Measurements from ENCODE around the gene DALRD3. TPM values are rescaled to one million over a fixed set of nuclear protein-coding genes. Genes with fewer than 3 reads are reported as not detected.
A peak's percentile ranks its signal among the peaks of the same experiment; 100 is the strongest.

The DALRD3 gene
- total RNA-seq, 1 experiment from 2014 or later, result 42.7 TPM

GRCh38 chr3:49007068-49007770 is 11.2 kb downstream of the DALRD3 start, which contains the start of gene WDR6:
WDR6 (plus strand) TSS chr3:49007391; CDS start chr3:49007432, 41 bp downstream.
- TF ChIP-seq, protein P1, sequence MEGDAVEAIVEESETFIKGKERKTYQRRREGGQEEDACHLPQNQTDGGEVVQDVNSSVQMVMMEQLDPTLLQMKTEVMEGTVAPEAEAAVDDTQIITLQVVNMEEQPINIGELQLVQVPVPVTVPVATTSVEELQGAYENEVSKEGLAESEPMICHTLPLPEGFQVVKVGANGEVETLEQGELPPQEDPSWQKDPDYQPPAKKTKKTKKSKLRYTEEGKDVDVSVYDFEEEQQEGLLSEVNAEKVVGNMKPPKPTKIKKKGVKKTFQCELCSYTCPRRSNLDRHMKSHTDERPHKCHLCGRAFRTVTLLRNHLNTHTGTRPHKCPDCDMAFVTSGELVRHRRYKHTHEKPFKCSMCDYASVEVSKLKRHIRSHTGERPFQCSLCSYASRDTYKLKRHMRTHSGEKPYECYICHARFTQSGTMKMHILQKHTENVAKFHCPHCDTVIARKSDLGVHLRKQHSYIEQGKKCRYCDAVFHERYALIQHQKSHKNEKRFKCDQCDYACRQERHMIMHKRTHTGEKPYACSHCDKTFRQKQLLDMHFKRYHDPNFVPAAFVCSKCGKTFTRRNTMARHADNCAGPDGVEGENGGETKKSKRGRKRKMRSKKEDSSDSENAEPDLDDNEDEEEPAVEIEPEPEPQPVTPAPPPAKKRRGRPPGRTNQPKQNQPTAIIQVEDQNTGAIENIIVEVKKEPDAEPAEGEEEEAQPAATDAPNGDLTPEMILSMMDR (IDR thresholded peaks at IDR 0.05; ENCODE audit: unreplicated experiment), result peak; percentile 33
- ChIA-PET CTCF (interaction anchor here (0.6 to 4.6 kb wide), 12 partner anchors 9 to 366 kb away, joined by 3 to 38 read pairs (median 3); partner anchors contain the start of genes NDUFAF3, P4HTM and QRICH1), POLR2A (interaction anchor here (0.6 to 8.3 kb wide), 30 partner anchors 8 to 567 kb away, joined by 3 to 251 read pairs (median 4); partner anchors contain the start of genes ARIH2, CCDC51, CELSR3 and DAG1)
- H3K27me3 Mint-ChIP-seq (ENCODE audit: insufficient read depth, unreplicated experiment), result no peaks in the 10 kb centered on the region
- no TSS peak for BruUV-seq (replicated peaks)
- DNase-seq (ENCODE audit: unreplicated experiment), result peak; percentile 98
- H3K4me1 Mint-ChIP-seq (ENCODE audit: insufficient read depth, unreplicated experiment), result peaks cover 10% of the 10 kb centered on the region
- H3K36me3 Mint-ChIP-seq (ENCODE audit: insufficient read depth, unreplicated experiment), result peaks cover 47% of the 10 kb centered on the region
- intact Hi-C loops (cut with micrococcal nuclease), result loop anchor here (2.0 to 5.0 kb wide), 2 partner anchors 18 to 90 kb away; partner anchors contain the start of gene ARIH2
- H3K4me3 Mint-ChIP-seq (ENCODE audit: unreplicated experiment), result peak within 1 kb of the TSS; percentile 99
- H3K9me3 Mint-ChIP-seq (ENCODE audit: unreplicated experiment), result no peaks in the 10 kb centered on the region
- H3K27ac Mint-ChIP-seq (ENCODE audit: low read depth, unreplicated experiment), result peak within 1 kb of the TSS; percentile 99

DNA sequence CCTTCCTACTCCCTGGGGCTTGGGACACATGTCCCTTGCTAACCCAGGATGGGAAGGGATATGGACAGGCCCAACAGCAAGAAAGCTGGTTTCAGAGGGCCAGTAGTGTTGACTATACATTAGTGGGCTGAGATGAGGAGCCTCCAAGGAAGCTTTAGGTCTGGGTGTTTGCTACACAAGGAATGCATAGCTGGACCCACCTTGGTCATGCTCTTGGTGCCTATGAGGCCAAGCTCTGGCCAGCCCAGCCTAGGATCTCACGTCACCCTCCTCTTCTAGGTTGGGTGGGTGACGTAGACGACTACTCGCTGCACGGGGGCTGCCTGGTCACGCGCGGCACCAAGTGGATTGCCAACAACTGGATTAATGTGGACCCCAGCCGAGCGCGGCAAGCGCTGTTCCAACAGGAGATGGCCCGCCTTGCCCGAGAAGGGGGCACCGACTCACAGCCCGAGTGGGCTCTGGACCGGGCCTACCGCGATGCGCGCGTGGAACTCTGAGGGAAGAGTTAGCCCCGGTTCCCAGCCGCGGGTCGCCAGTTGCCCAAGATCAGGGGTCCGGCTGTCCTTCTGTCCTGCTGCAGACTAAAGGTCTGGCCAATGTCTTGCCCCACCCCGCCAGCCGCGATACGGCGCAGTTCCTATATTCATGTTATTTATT is 11.8 kb downstream of the DALRD3 start:
- Mint-ChIP-seq H3K4me3 (ENCODE audit: unreplicated experiment) (peak overlapping the region; percentile 99), H3K36me3 (ENCODE audit: insufficient read depth, unreplicated experiment) (peaks cover 40% of the 10 kb centered on the region), H3K4me1 (ENCODE audit: insufficient read depth, unreplicated experiment) (peaks cover 10% of the 10 kb centered on the region), H3K27me3 (ENCODE audit: insufficient read depth, unreplicated experiment) (no peaks in the 10 kb centered on the region), H3K27ac (ENCODE audit: low read depth, unreplicated experiment) (peak overlapping the region; percentile 99), H3K9me3 (ENCODE audit: unreplicated experiment) (no peaks in the 10 kb centered on the region)
- TF ChIP-seq, protein P1 (IDR thresholded peaks at IDR 0.05; ENCODE audit: unreplicated experiment), result no peak
- BruUV-seq (replicated peaks), result TSS peak; percentile 90
- intact Hi-C loops (cut with micrococcal nuclease), result loop anchor here (2.0 to 5.0 kb wide), 2 partner anchors 18 to 89 kb away; partner anchors contain the start of gene ARIH2
- ChIA-PET POLR2A (interaction anchor here (0.6 to 8.3 kb wide), 25 partner anchors 9 to 567 kb away, joined by 3 to 251 read pairs (median 6); partner anchors contain the start of genes ARIH2, CCDC51, CELSR3 and DAG1), CTCF (interaction anchor here (0.6 to 4.6 kb wide), 8 partner anchors 14 to 367 kb away, joined by 3 to 38 read pairs (median 4); partner anchors contain the start of genes NDUFAF3 and P4HTM)
- no peak for DNase-seq (ENCODE audit: unreplicated experiment)

DNA sequence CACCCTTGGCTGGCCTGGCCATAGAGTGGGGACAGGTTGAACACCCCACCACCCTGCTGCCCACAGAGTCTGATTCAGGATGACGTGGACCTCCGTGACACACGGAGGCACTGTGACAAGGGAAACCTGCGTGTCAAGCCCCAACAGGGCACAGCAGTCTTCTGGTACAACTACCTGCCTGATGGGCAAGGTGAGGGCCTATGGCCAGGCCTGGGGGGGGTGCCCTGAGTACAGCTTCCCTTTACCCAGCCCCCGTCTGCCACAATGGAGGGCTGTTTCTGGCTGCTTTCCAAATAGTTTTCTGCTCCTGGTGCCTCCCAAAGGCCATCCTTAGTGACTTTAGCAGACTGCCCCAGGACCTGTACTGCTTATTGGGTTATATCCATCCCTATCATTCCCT is 12.4 kb downstream of the DALRD3 start:
- Mint-ChIP-seq H3K4me1 (ENCODE audit: insufficient read depth, unreplicated experiment) (peaks cover 10% of the 10 kb centered on the region), H3K27ac (ENCODE audit: low read depth, unreplicated experiment) (peak overlapping the region; percentile 99), H3K9me3 (ENCODE audit: unreplicated experiment) (no peaks in the 10 kb centered on the region), H3K36me3 (ENCODE audit: insufficient read depth, unreplicated experiment) (peaks cover 35% of the 10 kb centered on the region), H3K27me3 (ENCODE audit: insufficient read depth, unreplicated experiment) (no peaks in the 10 kb centered on the region), H3K4me3 (ENCODE audit: unreplicated experiment) (peak overlapping the region; percentile 99)
- ChIA-PET POLR2A (interaction anchor here (1.1 to 8.3 kb wide), 8 partner anchors 13 to 127 kb away, joined by 3 to 251 read pairs (median 28); partner anchors contain the start of genes DALRD3, IMPDH2, LAMB2 and NDUFAF3), CTCF (interaction anchor here (0.6 to 4.6 kb wide), 2 partner anchors 18 to 729 kb away, joined by 3 to 38 read pairs; partner anchors contain the start of gene P4HTM)
- no peak for DNase-seq (ENCODE audit: unreplicated experiment)
- intact Hi-C loops (cut with micrococcal nuclease), result loop anchor here (2.0 to 5.0 kb wide), 2 partner anchors 17 to 89 kb away; partner anchors contain the start of gene ARIH2
- TF ChIP-seq, protein P1 (IDR thresholded peaks at IDR 0.05; ENCODE audit: unreplicated experiment), result no peak
- BruUV-seq (replicated peaks), result no TSS peak
